HG03378 (cell line): ENCODE data around the gene SMIM1.
A peak's percentile ranks its signal among the peaks of the same experiment; 100 is the strongest.
"Not testable (repeated sequence)": the region's sequence is repeated elsewhere in the genome, so short reads cannot be mapped to it uniquely, and the experiment has no call there.

Source experiments
- ATAC-seq: cut with Tn5 transposase; IDR thresholded peaks from one replicate; pipeline ENCODE4 v1.9.1; 2021; ENCODE audit warnings: mild to moderate bottlenecking, moderate library complexity; ENCODE audit not compliant: unreplicated experiment

The SMIM1 gene

DNA sequence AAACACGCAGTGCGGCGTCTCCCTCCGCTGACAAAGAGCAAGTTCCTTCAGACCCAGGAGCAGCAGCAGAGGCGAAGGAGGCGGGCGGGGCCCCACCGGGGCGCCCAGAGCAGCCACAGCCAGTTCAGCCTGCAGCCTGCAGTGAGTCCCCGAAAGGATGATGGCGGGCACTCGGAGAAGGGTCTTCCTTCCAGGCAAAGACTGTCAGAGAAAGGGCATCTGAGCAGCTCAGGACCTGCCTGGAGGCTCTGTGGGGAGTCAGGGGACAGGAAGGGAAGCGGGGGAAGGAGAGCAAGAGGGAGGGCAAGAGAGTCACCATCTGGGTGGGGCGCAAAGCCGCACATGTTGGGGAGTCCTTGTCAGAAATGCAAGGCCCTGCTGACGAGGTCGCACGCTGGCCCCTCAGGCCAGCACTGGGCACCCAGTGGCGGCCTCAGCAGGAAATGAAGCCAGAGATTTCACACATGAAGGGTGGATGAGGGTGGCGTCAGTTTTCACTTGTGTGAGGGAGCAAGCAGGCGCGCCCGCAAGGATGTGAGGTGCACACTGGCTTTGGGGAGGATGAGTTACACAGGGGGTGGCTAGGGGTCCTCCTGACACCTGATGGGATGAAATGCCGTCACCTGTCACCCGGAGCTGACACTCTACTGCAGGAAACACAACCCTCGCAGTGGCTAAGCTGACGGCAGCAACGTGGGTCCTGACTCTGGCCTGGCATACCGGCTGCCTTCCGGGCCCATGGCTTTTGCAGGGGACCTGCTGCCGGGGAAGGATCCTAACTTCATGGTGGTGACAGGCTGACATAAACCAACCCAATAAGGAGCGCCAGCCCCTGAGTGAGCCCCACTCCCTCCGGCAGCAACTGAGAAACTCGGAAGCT, 17.1 kb downstream of the SMIM1 start:
- no peak for ATAC-seq

DNA sequence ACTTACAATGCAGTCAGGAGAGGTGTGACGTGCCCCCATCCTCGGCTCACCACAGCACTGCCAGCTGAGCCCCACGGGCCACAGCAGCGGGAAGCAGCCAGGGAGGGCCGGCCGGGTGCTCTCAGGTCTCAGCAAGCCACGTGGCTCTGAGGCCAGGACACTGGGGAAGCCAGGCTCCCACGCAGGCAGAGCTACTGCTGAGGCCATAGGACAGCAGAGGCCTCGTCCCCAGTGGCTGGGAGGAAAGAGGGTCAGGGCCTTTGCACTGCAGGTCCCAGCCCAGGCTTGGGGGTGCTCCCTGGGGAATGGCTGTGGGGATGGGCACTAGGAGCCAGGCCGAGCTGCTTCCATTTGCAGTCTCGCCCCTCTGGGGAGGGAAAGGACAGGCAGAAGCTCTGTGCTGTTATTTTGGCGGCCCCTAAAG, 18.0 kb downstream of the SMIM1 start:
- ATAC-seq: no peak

DNA sequence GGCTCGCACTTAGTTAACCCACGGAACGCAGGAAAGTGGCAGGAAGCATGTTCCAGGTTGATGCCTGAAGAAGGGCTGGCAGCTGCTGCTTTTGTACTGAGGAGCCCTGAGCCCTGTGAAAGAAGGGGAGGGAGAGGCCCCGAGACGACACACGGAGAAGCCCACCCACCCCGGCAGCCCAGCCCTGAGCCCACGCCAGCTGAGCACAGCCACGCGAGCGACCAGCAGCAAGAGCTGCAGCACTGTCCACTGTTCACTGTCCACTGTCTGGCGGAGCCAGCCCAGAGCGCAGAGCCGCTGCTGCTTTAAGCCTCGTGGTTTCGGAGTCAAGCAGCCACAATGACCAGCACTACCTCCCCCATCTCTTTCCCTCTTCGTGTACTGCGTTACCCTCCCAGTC, 18.4 kb downstream of the SMIM1 start:
- no peak for ATAC-seq

DNA sequence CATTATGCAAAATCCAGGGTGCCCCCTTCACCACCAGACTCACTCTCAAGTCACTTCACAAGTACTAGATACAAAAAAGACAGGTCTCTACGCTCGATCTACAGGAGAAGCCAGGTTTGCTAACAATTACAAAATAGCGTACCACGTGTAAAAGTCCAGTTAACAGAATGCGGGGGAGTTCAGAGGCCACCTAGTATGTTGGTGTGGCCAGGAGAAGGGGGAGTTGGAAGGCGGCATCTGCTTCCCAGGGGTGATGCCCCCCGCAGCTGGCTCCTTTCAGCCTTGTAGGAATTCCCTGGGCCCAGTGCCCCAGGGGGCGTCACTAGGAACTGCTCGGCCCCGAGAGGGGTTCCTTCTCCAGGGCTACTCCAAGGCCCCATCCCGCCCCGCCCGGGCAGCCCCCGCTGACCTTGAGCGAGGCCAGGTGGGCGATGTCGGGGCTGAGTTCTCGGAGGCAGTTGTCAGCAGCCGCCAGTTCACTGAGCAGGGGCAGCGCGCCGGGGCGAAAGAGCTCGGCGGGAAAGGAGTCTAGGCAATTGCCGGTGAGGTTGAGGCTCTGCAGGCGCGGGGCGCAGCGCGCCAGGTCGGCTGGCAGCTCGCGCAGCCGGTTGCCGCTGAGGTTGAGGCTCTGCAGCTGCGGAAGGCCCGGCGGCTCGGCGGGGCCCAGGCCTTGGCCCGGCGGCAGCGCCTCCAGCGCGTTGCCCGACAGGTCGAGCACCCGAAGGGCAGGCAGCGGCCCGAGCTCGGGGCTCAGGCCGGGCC, 23.1 kb downstream of the SMIM1 start:
- ATAC-seq: peak; percentile 16

DNA sequence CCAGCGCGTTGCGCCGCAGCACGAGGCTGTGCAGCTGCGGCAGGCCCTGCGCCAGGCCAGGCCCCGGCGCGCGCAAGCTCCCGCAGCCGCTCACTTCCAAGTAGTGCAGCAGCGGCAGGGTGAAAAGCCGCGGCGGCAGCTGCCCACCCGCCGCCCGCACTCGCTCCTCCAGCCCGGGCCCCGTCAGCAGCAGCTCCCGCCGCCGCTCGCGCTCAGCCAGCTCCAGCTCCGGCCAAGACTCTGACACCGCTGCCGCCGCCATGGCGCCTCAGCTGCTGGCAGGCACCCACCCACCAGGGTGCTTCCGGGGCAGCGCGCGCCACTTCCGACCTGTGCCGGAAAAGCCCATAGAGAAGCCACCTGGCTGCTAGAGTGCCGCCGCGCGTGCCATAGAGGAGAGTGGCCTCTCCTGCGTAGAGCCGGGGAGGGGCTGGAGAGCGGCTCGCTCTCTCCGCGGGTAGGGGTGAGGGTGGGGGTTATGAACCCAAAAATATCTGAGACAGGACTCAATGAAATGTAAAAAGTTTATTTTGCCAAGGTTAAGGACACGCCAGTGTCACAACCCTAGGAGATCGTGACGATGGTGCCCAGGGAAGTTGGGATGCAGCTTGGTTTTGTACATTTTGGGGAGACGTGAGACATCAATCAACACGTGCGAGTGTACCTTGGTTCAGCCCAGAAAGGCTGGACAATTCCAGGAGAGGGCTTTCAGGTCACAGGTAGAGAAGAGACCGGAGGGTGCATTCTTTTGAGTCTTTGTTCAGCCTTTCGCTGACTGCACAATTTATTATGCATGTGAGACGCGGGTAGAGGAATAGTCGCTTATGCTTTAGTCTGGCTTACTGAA, 23.9 kb downstream of the SMIM1 start, which contains the start of gene LRRC47:
Gene LRRC47 (minus strand): TSS at position 284 of the 847 bp plus-strand sequence. CDS start 22 bp downstream, at position 262.
- peak; percentile 83 for ATAC-seq

DNA sequence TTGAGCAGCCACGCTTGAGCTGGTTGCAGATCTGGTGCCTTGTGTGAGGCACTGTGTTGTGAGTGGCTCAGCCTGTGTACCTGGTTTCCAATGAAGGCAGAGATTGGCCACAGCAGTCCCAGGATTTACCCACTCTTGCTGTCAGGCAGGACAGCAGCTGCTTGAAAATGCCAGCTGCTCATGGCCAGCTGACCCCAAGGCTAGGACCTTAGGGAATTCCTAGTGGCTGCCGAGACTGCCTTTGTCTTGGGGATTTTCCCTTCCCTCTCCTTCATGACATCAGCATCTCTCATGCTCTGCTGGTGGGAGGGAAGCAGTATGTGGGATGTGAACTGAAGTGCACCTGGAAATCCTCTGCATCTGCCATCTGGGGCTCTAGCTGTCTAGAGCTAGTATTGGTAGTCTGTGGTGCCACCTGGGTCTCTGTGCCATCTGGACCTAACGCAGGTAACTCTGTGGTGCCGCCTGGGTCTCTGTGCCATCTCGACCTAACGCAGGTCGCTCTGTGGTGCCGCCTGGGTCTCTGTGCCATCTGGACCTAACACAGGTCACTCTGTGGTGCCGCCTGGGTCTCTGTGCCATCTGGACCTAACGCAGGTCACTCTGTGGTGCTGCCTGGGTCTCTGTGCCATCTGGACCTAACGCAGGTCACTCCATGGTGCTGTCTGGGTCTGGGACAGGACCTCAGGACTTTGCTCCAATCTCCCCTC, 27.6 kb downstream of the SMIM1 start:
- ATAC-seq: no peak

DNA sequence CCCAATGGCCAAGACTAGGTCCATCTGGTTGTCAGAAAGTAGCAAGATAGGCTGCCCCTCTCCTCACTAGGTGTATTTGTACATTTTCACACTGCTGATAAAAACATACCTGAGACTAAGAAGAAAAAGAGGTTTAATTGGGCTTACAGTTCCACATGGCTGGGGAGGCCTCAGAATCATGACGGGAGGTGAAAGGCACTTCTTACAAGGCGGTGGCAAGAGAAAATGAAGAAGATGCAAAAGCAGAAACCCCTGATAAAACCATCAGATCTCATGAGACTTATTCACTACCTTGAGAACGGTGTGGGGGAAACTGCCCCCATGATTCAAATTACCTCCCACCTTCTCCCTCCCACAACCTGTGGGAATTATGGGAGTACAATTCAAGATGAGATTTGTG, 28.2 kb downstream of the SMIM1 start:
- ATAC-seq: not testable (repeated sequence)

DNA sequence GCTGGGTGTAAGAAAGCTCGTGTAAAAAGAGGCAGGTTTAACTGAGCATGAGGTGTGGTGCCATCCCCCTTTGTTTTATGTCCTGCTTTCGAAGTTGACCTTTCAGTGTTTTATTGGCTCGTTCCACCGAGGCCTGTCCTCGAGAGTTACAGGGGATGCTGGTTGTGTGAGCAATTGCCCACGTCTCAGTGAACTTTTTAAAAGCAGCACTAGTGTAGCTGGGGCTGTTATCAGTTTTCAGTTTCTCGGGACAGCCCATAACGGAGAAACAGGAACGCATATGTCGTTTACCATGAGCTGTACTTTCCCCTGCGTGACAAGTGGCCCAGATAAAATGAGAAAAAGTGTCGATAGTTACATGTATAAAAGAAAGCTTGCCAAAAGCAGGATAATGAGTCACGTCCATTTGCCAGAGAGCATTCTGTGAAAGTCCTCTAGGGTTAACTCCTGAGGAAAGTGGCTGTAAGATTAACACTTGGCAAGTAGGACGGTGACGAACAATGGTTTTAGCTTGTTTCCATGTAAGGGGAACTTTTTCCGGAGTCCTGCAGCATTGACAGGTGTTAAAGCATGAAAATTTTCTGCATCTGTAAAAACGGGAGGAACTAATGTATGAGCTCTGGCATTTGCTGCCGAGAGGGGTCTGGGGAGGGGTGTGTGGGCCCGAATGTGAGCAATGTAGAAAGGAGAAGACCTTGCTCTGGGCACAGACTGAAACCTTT, 31.5 kb downstream of the SMIM1 start:
- ATAC-seq: no peak

DNA sequence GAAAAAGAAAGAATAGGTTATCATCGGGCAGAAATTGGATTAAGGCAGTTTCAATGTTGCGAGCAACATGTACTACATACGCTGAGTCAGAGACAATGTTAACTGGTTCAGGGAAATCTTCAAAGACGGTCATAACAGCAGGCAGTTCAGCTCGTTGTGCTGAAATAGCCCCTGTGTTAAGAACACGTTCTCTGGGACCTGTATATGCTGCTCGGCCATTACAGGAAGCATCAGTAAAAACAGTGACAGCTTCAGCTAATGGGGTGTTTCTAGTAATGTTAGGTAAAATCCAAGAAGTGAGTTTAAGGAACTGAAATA, 32.0 kb downstream of the SMIM1 start:
- ATAC-seq: not testable (repeated sequence)

DNA sequence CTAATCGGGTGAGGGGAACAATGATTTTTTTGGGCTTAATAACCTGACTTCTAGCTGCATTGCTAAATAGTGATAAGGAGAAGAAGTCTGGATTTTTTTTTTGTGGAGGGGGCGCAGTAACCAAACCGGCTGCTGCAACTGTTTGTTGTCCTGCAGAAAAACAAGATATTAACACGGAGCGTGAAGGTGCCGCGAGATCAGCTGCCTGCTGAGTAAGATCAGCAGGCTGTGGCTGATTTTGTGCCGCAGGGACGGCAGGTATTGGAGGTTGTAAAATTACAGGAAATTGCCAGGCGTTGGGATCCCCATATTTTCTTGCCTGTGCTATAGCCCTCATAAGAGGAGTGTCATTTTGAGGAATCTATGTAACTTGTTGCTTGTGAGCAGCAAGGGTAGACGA, 32.5 kb downstream of the SMIM1 start:
- no peak for ATAC-seq

DNA sequence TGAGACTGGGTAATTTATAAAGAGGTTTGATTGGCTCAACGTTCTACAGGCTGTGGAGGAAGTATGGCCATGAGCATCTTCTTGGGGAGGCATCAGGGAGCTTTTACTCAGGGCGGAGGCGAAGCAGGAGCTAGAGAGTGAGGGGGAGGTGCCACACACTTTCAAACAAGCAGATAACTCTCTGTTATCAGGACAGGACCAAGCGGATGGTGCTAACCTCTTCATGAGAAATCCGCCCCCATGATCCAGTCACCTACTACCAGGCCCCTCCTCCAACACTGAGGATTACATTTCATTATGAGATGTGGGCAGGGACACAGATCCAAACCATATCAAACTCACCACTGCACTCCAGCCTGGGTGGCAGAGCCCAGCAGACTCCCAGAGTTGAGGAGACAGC, 35.2 kb downstream of the SMIM1 start:
- ATAC-seq: no peak

DNA sequence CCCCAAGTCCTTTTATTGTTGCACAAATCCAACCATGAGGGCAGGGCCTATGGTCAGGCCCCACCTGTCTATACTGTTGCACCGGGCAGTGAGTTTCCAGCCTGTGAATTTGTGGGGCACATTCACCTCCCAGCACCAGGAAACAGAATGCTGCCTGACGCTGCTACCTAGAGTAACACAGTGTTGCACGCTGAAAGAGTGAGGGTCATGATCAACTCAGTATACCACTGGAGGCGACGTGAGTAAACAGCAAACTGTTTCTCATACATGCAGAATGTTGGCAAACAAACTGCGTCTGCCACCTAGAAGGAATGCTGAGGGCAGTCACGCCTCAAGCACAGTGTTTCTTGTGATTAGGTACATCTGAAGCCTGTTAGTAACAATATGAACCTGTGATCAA, 37.1 kb downstream of the SMIM1 start:
- ATAC-seq: no peak

DNA sequence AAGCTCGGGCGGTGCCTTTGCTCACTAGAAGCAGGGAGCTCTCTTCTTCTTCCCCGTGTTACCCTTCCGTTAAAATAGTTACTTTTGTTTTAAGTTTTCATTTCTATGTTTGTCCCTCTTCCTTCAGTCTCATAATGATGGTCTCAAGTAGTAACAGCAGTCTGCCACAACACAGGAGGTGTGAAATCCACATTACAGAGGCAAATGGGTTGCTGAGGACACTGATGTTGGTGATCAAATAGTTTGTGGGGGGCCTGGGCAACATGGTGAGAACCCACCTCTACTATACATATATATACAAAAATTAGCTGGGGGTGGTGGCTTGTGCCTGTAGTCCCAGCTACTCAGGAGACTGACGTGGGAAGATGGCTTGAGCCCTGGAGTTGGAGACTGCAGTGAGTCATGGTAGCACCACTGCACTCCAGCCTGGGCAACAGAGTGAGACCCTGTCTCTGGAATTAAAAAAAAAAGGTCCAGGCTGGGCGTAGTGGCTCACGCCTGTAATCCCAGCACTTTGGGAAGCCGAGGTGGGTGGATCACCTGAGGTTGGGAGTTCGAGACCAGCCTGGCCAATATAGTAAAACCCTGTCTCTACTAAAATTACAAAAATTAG, 37.7 kb downstream of the SMIM1 start:
- ATAC-seq: not testable (repeated sequence)

DNA sequence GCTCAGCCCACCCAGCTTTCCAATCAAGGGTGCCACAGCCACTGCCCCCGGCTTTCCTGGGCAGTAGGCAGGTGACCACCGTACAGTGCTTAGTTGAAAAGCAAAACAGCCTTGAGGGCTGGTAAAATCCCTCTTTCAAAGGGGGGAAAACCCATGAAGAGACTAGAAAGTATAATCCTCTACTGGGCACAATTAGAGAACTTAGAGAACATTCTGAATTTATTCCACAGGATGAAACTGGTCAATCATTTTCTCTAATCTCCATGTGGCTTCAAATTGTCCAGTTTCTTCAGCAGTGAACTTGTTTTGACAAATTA, 39.0 kb downstream of the SMIM1 start:
- ATAC-seq: no peak

DNA sequence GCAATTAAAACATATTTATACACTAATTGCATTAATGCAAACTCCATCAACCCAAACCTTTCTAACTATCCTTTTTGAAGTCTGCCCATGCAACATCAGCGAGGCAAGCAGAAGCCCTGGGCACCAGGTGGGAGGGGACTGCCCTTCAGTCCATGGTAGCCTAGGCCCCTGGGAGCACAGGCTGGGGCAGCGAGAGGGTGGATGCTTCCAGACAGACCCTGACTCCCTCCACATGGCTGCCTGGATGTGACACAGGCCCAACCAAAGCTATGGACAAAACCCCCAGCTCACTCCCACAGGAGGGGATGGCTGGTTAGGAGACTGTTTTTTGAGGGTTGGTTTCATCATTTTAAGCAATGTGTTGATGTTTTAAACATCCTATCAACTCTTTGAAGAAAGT, 41.5 kb downstream of the SMIM1 start:
- no peak for ATAC-seq

DNA sequence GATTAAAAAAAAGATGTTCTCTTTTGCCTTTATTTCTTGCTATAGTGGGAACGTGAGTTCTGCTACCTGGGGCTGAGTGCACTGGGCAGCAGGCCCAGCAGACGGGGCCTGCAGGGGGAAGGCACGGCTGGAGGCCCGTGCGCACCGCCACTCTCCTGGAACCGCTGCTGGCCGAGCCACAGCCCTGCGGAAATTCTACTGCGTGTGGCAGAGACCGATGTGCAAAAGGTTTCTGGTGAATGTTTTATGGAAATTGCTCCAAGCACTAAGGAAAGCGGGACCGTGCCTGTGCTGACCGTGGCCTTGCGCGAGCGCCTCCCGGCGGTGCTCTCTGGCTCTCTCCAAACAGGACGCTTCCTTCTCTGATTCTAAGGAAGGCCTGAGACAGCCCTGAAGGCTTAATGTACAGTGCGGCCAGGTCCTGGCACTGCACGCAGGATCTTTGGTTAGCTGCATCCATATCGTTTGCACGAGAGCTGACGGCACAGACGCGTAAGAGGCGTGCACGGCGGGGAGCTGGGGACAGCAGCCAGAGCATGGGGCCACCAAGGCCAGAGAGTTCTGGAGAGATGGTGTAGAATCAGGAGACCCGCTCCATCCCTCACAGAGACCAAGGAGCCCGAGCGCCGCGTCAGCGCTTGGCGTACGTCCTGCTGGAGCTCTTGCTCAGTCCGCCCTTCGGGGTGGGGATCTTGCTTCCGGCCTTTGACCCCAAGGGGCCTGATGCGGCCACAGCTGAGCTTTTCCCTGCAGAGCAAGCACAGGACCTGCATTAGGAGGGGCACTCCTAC, 42.4 kb downstream of the SMIM1 start:
- ATAC-seq: no peak

DNA sequence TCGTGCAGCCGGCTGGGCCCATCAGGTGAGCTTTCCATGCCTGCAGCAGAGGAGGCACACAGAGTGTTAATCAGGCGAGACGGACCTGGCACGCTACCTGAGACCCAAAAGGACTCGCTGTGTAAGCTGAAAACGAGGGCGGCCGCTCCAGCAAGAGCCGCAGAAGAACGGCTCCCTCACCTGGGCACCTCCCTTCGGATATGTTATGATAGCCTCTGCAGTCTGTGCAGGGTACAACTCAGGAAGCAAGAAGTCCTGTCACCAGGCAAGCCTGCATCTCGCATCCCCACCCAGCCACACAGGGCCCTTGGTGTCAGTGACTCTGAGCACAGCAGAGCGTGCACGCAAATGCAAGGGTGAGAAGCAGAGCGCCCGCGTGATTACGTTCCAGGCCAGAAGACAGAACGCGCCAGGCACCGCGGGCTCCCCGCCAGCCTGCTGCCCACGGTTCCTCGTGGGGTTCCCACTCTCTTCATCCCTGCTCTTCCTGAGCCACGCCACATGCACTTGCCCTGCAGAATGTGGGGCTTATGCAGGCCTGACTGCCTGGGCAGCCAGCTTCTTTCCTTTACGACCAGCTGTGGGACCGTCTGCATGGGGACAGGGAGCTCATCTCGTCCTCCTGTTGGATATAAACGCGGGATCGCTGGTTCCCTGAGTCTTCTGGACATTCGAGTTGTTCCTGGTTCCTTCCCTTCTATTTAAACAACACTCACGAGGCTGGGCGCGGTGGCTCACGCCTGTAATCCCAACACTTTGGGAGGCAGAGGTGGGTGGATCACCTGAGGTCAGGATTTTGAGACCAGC, 44.0 kb downstream of the SMIM1 start:
- ATAC-seq: no peak

DNA sequence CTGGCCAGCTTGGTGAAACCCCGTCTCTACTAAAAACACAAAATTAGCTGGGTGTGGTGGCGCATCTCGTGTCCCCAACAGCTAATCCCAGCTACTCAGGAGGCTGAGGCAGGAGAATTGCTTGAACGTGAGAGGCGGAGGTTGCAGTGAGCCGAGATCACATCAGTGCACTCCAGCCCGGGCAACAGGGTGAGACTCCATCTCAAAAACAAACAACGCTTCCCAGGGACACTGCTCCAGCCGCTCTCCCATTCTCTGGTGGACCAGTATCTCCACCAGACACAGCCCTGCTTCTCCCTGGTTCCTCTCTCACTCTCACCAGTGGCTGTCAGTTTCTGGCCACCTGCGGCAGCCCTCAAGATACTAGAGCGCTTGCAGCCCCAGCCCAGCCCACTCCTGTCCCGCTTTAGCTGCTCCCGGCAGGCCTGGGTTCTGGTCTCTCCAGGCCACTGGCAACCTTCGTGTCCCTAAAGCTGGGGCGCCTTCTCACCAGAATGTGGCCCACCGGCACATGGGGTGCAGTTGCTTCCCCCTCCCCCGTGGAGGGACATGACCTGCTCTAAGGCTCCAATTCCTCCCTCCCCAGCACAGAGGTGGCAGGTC, 44.7 kb downstream of the SMIM1 start:
- ATAC-seq: no peak
